ENCODE results near the gene NEU4. TPM values are rescaled to one million over a fixed set of nuclear protein-coding genes. Genes with fewer than 3 reads are reported as not detected.

Gene NEU4
- total and polyA plus RNA-seq, 8 donors: 0.17 to 0.55 (median 0.30) TPM; not detected in 1

DNA sequence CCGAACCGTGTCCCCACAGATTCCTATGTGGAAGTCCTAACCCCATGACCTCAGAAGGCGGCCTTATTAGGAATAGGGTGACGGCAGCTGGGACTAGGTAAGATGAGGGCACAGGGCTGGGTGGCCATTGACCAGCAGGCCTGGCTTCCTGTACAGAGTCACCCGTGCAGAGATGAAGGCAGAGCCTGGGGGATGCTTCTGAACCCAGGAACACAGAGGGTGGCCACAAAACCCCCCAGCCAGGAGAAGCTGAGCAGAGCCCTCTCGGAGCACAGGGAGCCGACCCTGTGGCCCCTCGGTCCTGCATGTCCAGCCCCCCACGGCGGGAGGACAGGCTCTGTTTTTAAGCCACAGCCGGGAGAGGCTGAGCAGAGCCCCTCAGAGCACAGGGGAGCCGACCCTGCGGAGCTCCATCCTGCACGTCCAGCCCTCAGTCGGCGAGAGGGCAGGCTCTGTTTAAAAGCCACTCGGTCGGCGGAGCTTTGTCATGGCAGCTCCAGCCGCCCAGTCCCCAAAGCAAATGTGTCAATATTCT, 47.0 kb downstream of the NEU4 start:
- no peak for ATAC-seq
- Histone ChIP-seq H3K27me3 (peaks cover 0 to 34% of the 10 kb centered on the region in 2 donors), H3K27ac (no peak overlapping the region), H3K4me3 (no peak overlapping the region), H3K9me3 (no peaks in the 10 kb centered on the region), H3K4me1 (peaks cover 5 to 19% of the 10 kb centered on the region in 2 donors), H3K36me3 (no peaks in the 10 kb centered on the region)
- intact Hi-C loops (cut with DNase I): no loop called here
- TF ChIP-seq, protein P1, sequence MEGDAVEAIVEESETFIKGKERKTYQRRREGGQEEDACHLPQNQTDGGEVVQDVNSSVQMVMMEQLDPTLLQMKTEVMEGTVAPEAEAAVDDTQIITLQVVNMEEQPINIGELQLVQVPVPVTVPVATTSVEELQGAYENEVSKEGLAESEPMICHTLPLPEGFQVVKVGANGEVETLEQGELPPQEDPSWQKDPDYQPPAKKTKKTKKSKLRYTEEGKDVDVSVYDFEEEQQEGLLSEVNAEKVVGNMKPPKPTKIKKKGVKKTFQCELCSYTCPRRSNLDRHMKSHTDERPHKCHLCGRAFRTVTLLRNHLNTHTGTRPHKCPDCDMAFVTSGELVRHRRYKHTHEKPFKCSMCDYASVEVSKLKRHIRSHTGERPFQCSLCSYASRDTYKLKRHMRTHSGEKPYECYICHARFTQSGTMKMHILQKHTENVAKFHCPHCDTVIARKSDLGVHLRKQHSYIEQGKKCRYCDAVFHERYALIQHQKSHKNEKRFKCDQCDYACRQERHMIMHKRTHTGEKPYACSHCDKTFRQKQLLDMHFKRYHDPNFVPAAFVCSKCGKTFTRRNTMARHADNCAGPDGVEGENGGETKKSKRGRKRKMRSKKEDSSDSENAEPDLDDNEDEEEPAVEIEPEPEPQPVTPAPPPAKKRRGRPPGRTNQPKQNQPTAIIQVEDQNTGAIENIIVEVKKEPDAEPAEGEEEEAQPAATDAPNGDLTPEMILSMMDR (IDR thresholded peaks at IDR 0.05): no peak
- peak in 1 of 4 donors; percentile 68 for DNase-seq

- DNase-seq (peak in 1 of 4 donors; percentile 80), ATAC-seq (no peak)
- peaks cover 5 to 19% of the 10 kb centered on the region in 2 donors for H3K4me1 ChIP-seq
- peak overlapping the region in 1 of 2 donors; percentile 28 for H3K4me3 ChIP-seq
- TF ChIP-seq, protein P1 (IDR thresholded peaks at IDR 0.05): no peak
- H3K27ac ChIP-seq: no peak overlapping the region
- no peaks in the 10 kb centered on the region for H3K36me3 ChIP-seq
- H3K27me3 ChIP-seq: peaks cover 0 to 38% of the 10 kb centered on the region in 2 donors
- intact Hi-C loops (cut with DNase I): no loop called here
- H3K9me3 ChIP-seq: no peaks in the 10 kb centered on the region
Measured at GRCh38 chr2:241857041-241857541, 48.1 kb downstream of the NEU4 start.

GRCh38 chr2:241857572-241858121, 48.7 kb downstream of the NEU4 start:
- no peak for ATAC-seq
- Histone ChIP-seq H3K36me3 (no peaks in the 10 kb centered on the region), H3K4me1 (peaks cover 5 to 19% of the 10 kb centered on the region in 2 donors), H3K27ac (no peak overlapping the region), H3K27me3 (peaks cover 0 to 44% of the 10 kb centered on the region in 2 donors), H3K9me3 (no peaks in the 10 kb centered on the region), H3K4me3 (peak overlapping the region in 1 of 2 donors; percentile 28)
- DNase-seq: peak in 1 of 4 donors; percentile 59
- TF ChIP-seq, protein P1 (IDR thresholded peaks at IDR 0.05): no peak
- intact Hi-C loops (cut with DNase I): no loop called here

DNA sequence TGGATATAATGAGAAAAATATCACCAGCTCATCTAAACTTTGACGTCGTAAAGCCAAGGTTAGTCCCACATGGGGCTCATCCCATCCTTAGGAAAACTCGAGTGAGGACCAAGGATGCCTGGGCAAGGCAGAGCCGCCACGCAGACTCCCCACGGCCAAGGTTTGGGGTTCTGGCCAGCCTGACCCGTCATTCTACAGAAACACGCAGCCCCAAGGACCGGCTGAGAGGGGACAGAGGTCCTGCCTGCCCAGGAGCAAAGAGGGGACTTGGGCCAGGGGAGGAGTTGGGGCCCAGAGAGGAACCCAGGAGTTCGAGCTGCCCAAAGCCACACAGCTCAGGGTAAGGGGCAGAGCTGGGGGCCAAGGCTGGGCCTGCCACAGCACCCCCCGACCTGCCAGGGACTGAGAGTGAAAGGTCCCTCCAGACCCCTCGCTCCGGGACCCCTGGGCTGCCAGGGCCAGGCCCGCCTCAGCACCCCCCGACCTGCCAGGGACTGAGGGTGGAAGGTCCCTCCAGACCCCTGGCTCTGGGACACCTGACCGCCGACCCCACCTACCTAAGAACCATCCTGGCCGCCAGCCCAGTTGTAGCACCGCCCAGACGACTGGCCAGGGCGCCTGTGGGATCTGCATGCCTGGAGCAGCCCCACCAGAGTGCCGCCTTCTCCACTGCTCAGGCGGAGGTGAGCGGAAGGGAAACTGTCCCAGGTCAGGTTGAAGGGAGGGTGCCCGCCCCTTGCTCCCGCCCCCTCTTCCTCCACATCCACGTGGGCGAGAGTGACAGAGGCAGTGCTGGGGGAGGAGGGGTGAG, 49.4 kb downstream of the NEU4 start, which contains the start of gene PDCD1:
Gene PDCD1, minus strand, starts transcription at position 689 of the 811 bp plus-strand sequence. Its CDS starts 56 bp downstream, at position 633.
- DNase-seq: peak in 2 of 4 donors; percentile 28 to 74
- TF ChIP-seq, protein P1 (IDR thresholded peaks at IDR 0.05): no peak
- Histone ChIP-seq H3K36me3 (no peaks in the 10 kb centered on the region), H3K4me3 (peak within 1 kb of the TSS in 1 of 2 donors; percentile 28), H3K27me3 (peaks cover 5 to 51% of the 10 kb centered on the region in 2 donors), H3K27ac (peak within 1 kb of the TSS; percentile 28 to 85), H3K9me3 (no peaks in the 10 kb centered on the region), H3K4me1 (peaks cover 5 to 19% of the 10 kb centered on the region in 2 donors)
- intact Hi-C loops (cut with DNase I): no loop called here
- peak; percentile 5 for ATAC-seq

Measured in left lung (tissue), 10 donors.